CD4-positive, alpha-beta T cell treated with Interleukin-12 subunit alpha and Interleukin-12 subunit beta, for 1 hour (primary cell): ENCODE measurements around the gene TUBGCP6.
A peak's percentile ranks its signal among the peaks of the same experiment; 100 is the strongest.
"Not testable (repeated sequence)": the region's sequence is repeated elsewhere in the genome, so short reads cannot be mapped to it uniquely, and the experiment has no call there.

ENCODE experiments used
- DNase-seq: peaks from one replicate; pipeline ENCODE4 v3.0.0-alpha.2; 2020

Gene TUBGCP6

DNA sequence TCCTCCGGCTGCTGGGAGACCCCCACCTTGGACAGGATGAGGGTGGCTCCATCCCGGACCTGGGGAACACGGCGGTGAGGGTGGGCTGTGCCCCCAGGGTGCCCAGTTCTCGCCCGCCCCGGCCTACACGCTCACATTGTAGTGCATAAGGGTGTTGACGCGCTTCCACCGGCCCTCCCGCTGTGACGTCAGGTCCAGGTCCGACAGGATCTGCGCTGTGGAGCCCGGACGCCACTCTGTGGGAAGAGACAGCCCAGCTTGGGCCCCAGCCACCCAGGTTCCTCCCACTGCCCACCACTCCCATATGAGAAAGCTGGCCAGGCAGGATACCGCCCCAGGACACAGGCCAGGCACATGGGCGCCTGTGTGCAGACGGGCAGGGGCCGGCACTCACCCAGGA is 33.6 kb upstream of the TUBGCP6 start:
- DNase-seq: no peak

DNA sequence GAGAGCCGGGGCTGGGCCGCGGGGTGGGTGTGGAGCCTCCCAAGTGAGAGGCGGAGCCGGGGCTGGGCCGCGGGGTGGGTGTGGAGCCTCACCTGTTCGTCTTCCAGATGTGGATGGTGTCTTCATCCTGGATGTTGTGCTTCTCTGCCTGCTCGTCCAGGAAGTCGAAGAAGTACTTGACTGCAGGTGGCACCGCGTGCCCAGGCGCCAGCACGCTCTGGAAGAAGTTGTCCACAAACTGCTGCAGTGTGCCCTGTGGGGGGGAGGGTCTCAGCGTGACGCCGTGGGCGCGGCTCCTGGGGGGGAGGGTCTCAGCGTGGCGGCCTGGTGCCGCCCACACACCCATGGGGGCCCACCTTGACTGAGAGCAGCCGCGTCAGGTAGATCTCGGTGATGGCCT is 32.9 kb upstream of the TUBGCP6 start:
- DNase-seq: no peak

DNA sequence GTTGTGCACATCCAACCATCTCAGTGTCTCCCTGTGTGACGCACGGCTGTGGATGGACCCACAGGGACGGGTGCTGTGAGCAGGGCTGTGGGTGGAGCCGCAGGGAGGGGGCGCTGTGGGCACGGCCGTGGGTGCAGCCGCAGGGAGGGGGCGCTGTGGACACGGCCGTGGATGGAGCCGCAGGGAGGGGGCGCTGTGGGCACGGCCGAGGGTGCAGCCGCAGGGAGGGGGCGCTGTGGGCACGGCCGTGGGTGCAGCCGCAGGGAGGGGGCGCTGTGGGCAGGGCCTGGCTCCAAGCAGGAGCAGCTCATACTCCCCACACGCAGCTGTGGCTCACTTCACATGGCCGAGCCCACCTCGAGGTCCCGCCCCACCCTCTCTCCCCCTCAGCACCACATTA is 31.3 kb upstream of the TUBGCP6 start:
- peak; percentile 69 for DNase-seq

GRCh38 chr22:50275181-50276055 is 30.6 kb upstream of the TUBGCP6 start:
- no peak for DNase-seq

GRCh38 chr22:50274771-50275170 is 29.9 kb upstream of the TUBGCP6 start:
- DNase-seq: no peak

- DNase-seq: peak; percentile 57
Measured at GRCh38 chr22:50274311-50274710, 29.5 kb upstream of the TUBGCP6 start.

- DNase-seq: not testable (repeated sequence)
Measured at GRCh38 chr22:50273781-50274180, 29.0 kb upstream of the TUBGCP6 start.

DNA sequence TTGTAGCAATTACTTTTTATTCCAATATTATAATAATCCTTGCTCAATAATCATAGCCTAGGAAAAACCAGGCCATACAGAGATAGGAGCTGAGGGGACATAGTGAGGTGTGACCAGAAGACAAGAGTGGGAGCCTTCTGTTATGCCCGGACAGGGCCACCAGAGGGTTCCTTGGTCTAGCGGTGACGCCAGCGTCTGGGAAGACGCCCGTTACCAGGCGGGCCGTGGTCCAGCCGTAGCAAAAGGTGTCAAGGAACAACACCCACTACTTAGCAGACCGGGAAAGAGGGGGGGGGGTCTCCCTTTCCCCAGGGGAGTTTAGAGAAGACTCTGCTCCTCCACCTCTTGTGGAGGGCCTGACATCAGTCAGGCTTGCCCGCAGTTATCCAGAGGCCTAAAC is 28.5 kb upstream of the TUBGCP6 start:
- DNase-seq: not testable (repeated sequence)

DNA sequence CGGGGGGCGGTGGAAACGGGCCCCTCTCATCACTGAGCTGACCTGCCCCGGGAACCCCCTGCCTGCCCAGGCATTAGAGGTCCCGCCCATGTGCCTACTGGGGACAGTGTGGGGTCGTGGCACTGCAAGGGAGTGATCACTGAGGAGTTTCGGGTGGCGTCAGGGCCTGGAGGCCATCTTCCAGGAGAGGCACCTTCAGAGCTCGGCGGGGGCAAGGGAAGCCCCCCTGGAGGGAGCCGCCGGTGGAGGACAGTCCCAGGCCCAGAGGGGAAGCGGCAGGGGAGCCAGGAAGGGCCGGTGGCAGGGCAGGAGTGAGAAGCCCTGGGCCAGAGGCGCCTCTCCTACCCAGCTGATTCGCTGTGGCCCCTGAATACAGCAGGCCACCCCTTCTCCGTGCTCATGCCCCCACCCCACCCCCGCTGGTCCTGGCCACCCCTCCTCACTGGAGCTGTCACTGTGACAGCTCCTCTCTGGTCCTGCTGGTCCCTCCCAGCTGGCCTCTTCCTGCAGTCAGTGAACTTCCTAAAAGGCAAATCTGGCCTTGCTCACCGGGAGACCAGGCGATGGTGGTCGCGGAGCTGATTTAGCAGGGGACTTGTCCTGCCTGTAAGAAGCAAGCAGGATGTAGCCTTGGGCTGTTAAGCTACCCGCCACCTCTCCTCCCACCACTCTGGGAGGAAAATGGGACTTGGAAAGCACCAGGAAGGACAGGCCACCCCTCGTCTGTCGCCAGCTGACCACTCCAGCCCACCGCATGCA is 27.4 kb upstream of the TUBGCP6 start:
- no peak for DNase-seq

- DNase-seq: peak; percentile 74
Measured at GRCh38 chr22:50271519-50271970, 26.7 kb upstream of the TUBGCP6 start.

DNA sequence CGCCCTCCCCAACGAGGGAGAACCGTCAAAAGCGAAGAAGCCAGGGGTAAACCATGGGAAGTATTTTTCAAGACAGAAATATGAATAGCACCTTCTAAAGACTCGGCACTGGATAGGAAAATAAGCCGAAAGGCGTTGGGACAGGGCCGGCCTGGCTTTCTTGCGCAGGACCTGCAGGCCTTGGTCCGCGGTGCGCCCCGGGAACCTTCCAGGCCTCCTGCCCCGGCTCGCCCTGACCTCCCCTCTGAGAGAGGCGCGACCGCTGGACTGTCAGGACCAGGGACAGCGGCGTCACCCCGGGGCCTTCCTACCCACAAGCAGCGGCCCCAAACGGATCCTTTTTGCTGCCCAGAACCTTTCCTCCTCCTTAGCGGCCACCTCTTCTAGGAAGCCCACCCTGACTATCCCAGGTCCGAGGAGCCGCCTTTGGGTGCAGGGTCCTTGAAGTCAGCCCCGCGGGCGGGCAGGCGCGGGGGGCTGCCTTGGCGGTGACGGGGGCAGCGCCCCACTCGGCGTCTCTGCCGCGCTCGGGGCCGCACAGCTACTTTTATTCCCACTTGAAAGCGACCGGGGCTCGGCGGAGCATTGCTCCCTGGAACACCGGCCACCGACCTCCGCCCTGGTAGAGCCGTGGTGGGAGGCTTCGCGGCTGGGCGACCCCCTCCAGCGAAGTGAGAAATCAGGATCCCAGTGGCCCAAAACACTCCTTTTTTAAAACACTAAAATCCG is 26.0 kb upstream of the TUBGCP6 start:
- DNase-seq: peak; percentile 74

GRCh38 chr22:50269970-50270665 is 25.3 kb upstream of the TUBGCP6 start, which contains the start of gene MAPK11:
Gene MAPK11, minus strand, starts transcription at chr22:50270380. Its CDS starts 88 bp downstream, at chr22:50270292.
- DNase-seq: peak; percentile 87

- DNase-seq: no peak
Measured at GRCh38 chr22:50269573-50269969, 24.7 kb upstream of the TUBGCP6 start.

- no peak for DNase-seq
Measured at GRCh38 chr22:50268655-50269113, 23.9 kb upstream of the TUBGCP6 start.

GRCh38 chr22:50267591-50268390 is 23.0 kb upstream of the TUBGCP6 start:
- DNase-seq: peak; percentile 67

- DNase-seq: no peak
Measured at GRCh38 chr22:50266994-50267393, 22.2 kb upstream of the TUBGCP6 start.

DNA sequence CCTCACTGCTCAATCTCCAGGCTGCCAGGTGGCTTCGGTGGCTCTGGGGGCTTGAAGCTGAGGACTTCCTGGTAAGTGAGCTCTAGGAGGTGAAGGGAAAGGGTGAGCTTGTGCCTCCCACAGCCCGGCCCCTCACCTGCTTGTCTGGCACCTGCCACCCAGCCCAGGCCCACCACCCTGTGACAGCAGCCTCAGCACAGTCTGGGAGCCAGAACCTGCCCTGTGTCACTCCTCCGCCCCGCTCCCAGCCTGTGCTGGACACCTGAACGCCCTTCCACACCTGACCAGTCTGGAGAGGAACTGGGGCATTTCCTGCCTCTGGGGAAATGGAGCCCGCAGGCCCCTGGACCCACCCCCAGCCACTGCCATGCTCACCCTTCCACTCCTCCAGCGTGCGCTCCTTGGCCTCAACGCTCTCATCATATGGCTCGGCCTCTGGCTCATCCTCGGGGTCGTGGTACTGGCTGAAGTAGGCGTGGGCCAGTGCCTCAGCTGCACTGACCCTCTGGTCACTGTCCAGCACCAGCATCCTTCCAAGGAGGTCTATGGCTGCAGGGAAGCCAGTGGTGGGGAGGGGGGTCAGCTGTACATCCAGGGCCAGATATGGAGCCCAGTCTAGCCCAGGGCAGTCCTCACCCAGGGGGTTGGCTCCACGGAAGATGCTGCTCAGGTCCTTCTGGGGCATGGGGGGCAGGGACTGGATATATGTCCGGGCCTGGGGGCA is 20.3 kb upstream of the TUBGCP6 start:
- no peak for DNase-seq

GRCh38 chr22:50264104-50264745 is 19.4 kb upstream of the TUBGCP6 start:
- no peak for DNase-seq

DNA sequence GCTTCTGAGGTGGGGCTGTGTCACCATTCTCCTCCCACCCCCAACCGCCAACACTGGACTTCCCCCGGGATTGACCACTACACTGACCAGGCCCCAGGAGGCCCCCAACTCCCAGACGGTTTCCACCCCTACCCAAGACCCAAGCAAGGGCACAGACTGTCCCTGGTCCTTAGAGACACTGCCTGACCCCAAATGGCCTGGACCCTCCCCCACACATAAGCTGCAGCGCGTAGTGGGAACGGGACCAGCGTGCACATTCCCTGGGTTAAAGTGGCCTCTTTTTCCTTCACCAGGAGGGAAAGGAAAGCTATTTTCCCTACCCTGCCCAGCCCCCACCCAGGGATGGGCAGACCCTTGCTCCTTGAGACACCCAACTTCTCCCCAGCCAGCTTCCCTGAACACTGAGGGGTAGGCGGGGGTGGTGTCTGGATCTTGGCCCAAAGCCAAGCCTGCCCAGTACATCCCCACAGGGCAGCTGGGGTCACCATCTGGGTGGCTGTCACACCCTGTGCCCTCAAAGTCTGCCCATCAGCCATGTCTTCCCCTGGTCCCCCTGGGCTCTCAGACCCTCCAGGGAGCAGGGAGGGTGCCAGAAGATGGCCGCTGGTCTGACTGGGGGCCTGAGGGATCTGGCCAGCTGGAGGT is 18.3 kb upstream of the TUBGCP6 start:
- DNase-seq: no peak

DNA sequence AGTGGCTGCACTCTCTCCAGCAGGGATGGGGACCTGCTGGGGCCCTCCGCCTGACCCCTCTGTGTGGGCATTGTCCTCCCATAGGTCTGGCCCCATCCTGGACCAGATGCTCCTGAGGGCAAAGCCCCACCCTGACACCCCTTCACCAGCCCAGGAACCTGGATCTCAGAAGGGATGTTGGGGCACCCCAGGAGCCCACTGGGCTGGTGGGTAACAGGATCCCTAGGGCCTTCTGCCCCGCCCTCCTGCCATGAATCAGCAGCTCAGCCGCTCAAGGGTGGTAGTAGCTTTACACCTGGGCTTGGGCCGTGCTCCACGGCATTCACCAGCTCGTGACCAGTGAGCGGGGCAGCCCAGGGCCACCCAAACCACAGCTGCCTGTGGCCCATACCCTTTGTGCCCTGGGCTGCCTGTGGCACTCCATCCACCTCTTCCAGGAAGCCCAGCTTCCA is 17.7 kb upstream of the TUBGCP6 start:
- DNase-seq: no peak
